GM10266 (cell line): ENCODE results near the gene C10orf90.

Source experiments
- DNase-seq: peaks from one replicate; pipeline ENCODE4 v3.0.0; 2012; ENCODE audit errors: extremely low spot score
- TF ChIP-seq, protein P1 (sequence below): IDR thresholded peaks from 2 replicates; pipeline ENCODE4 v1.5.1; 2012; ENCODE audit warnings: mild to moderate bottlenecking, low read depth; ENCODE audit not compliant: control insufficient read depth, insufficient read depth; ENCODE audit errors: missing control alignments

Gene C10orf90

DNA sequence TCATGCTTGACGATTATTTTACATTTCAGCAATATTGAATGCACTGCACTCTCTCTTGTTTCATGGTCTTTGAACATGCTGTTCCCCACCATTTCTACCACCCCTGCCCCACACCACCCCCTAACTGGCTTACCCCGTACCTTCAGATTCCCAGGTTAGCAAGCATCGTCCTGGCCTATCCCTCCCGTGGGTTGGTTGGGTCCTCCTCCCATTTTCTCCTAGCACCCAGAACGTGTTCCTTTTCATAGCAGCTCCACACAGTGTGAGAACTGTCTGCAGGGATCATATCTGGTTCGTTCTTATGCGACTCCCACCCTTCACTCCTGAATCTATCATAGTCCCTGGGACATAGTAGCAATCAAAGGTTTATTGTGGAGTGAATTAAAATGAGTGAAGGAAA lies 48.6 kb downstream of the C10orf90 start:
- TF ChIP-seq, protein P1, sequence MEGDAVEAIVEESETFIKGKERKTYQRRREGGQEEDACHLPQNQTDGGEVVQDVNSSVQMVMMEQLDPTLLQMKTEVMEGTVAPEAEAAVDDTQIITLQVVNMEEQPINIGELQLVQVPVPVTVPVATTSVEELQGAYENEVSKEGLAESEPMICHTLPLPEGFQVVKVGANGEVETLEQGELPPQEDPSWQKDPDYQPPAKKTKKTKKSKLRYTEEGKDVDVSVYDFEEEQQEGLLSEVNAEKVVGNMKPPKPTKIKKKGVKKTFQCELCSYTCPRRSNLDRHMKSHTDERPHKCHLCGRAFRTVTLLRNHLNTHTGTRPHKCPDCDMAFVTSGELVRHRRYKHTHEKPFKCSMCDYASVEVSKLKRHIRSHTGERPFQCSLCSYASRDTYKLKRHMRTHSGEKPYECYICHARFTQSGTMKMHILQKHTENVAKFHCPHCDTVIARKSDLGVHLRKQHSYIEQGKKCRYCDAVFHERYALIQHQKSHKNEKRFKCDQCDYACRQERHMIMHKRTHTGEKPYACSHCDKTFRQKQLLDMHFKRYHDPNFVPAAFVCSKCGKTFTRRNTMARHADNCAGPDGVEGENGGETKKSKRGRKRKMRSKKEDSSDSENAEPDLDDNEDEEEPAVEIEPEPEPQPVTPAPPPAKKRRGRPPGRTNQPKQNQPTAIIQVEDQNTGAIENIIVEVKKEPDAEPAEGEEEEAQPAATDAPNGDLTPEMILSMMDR = no peak
- DNase-seq = no peak

DNA sequence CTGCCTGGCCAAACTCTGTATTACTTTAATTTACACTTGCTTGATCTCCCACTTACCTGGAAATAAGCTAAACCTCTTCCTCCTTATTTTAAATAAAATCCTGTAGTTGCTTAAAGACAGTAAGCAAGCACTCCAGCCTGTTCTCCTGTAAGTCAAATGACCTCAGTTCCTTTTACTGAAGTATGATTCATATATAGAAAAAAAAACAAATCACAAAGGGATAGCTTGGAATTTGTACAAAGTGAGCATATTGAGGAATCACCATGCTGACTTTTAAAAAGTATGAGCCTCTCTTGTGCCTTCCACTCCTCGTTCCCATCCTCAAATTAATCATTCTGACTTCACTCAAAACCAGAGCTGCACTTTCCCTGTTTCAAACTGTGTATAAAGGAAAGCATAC lies 52.0 kb downstream of the C10orf90 start:
- DNase-seq = no peak
- TF ChIP-seq, protein P1 = no peak

DNA sequence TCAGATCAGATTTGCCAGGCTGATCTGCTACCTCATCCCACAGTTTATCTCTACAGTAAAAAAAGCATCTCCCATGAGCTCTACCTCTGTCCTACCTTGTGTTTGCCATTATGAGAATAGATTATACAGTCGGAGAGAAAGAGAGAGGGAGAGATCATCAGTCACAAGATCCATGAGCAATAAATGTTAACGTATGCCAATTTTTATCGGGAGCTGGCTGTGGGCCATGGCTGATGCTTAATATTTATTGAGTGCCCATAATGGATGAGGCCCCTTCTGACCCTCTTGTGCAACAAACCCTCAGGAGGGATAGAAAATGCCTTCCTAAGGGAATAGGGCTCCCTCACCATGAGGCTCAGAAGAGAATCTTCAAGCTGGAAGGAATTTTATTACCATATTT lies 52.8 kb downstream of the C10orf90 start:
- TF ChIP-seq, protein P1 = no peak
- DNase-seq = no peak

DNA sequence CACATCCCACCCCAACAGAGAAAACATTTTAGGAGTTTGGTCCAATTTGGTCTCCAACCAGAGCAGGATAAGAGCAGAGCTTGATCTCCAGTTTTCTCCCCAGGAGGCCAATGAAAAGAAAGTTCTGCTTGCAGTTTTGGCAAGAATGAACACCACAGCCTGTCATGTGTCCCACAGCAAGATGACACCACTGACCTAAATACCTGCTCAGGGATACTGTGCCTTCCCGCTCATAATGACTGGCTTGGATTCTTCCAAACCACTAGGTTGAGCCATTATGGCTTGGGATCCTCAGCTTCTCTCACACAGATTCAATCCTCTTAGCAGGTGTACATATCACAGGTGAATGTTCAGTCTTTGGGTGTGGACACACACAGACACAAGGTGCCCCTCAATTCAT lies 53.3 kb downstream of the C10orf90 start:
- no peak for DNase-seq
- TF ChIP-seq, protein P1 = no peak

DNA sequence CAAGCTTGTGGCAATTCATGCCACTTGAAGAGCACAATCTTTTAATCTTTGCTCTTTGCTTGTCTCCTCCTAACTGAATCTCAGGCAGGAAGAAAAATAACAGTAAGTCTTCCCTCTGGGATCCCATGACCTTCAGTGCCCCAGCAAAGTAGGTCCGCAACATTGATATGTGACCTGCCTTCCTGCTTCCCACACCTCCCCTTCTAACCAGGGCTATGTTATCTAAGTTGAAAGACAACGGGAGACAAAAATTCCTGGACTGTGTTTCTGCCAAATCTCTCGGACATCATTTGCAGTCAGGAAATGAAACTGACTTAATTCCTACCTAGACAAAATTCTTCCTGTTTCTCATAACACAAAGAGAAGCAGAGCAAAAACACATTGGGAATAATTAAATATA lies 53.8 kb downstream of the C10orf90 start:
- no peak for DNase-seq
- TF ChIP-seq, protein P1 = no peak

DNA sequence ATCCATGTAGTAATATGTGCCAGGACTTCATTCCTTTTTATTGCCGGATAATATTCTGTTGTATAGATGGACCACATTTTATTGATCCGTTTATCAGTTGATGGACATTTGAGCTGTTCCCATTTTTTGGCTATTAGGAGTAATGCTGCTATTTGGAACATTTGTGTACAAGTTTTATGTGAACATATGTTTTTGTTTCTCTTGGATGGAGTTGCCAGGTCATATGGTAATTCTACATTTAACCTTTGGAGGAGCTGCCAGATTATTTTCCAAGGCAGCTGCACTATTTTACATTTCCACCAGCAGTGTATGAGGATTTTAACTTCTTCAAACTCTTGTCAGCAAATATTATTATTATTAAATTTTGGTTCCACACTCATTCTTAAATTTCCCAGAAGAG lies 59.2 kb downstream of the C10orf90 start:
- DNase-seq = no peak
- TF ChIP-seq, protein P1 = no peak

DNA sequence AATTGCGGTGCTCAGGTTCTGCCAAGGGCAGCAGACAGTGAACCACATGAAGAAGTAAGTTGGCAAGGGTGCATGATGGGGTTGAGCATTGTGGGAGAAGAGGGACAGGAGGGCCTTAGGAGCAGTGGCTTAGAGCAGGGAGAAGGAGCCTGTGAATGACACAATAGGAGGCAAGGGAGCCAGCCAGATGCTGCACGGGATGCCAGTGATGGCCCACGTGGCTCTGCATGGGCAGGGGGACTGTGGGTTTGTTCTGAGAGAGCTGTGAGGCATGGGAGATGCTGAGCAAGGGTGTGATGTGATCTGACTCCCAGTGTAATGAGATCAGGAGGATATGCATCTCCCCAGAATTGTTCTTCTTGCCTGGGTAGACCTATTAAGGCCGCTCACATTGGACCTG lies 60.9 kb downstream of the C10orf90 start:
- TF ChIP-seq, protein P1 = no peak

More for the DNA sequence above, 60.9 kb downstream of the C10orf90 start:
- DNase-seq = no peak
